ENCODE results near the gene SHROOM3. TPM values are rescaled to one million over a fixed set of nuclear protein-coding genes. Genes with fewer than 3 reads are reported as not detected.

The SHROOM3 gene
- total and polyA plus RNA-seq, 2 experiments from 2014 or later, result 11.3 to 73.5 TPM

- Mint-ChIP-seq H3K4me3 (no peak overlapping the region), H3K4me1 (no peaks in the 10 kb centered on the region), H3K9me3 (no peaks in the 10 kb centered on the region), H3K27me3 (ENCODE audit: insufficient read depth, low read depth, poor library complexity) (no peaks in the 10 kb centered on the region), H3K27ac (no peak overlapping the region), H3K36me3 (ENCODE audit: low read depth) (no peaks in the 10 kb centered on the region; the same call in 2 of the 3 replicates)
- Histone ChIP-seq H3K27me3 (ENCODE audit: insufficient read depth) (no peaks in the 10 kb centered on the region), H3K4me1 (ENCODE audit: insufficient read depth) (no peaks in the 10 kb centered on the region), H3K27ac (ENCODE audit: low read depth) (no peak overlapping the region), H3K79me2 (replicated peaks; ENCODE audit: insufficient read depth) (no peaks in the 10 kb centered on the region), H3F3A (replicated peaks; ENCODE audit: low read depth) (no peaks in the 10 kb centered on the region), H2AFZ (no peak overlapping the region), H3K4me3 (no peak overlapping the region), H3K9me2 (ENCODE audit: insufficient read depth) (peaks cover 5% of the 10 kb centered on the region; the same call in 1 of the 2 replicates), H3K36me3 (ENCODE audit: insufficient read depth) (no peaks in the 10 kb centered on the region), H3K4me2 (no peak overlapping the region), H4K20me1 (replicated peaks; ENCODE audit: insufficient read depth) (no peaks in the 10 kb centered on the region)
- TF ChIP-seq, protein P1, sequence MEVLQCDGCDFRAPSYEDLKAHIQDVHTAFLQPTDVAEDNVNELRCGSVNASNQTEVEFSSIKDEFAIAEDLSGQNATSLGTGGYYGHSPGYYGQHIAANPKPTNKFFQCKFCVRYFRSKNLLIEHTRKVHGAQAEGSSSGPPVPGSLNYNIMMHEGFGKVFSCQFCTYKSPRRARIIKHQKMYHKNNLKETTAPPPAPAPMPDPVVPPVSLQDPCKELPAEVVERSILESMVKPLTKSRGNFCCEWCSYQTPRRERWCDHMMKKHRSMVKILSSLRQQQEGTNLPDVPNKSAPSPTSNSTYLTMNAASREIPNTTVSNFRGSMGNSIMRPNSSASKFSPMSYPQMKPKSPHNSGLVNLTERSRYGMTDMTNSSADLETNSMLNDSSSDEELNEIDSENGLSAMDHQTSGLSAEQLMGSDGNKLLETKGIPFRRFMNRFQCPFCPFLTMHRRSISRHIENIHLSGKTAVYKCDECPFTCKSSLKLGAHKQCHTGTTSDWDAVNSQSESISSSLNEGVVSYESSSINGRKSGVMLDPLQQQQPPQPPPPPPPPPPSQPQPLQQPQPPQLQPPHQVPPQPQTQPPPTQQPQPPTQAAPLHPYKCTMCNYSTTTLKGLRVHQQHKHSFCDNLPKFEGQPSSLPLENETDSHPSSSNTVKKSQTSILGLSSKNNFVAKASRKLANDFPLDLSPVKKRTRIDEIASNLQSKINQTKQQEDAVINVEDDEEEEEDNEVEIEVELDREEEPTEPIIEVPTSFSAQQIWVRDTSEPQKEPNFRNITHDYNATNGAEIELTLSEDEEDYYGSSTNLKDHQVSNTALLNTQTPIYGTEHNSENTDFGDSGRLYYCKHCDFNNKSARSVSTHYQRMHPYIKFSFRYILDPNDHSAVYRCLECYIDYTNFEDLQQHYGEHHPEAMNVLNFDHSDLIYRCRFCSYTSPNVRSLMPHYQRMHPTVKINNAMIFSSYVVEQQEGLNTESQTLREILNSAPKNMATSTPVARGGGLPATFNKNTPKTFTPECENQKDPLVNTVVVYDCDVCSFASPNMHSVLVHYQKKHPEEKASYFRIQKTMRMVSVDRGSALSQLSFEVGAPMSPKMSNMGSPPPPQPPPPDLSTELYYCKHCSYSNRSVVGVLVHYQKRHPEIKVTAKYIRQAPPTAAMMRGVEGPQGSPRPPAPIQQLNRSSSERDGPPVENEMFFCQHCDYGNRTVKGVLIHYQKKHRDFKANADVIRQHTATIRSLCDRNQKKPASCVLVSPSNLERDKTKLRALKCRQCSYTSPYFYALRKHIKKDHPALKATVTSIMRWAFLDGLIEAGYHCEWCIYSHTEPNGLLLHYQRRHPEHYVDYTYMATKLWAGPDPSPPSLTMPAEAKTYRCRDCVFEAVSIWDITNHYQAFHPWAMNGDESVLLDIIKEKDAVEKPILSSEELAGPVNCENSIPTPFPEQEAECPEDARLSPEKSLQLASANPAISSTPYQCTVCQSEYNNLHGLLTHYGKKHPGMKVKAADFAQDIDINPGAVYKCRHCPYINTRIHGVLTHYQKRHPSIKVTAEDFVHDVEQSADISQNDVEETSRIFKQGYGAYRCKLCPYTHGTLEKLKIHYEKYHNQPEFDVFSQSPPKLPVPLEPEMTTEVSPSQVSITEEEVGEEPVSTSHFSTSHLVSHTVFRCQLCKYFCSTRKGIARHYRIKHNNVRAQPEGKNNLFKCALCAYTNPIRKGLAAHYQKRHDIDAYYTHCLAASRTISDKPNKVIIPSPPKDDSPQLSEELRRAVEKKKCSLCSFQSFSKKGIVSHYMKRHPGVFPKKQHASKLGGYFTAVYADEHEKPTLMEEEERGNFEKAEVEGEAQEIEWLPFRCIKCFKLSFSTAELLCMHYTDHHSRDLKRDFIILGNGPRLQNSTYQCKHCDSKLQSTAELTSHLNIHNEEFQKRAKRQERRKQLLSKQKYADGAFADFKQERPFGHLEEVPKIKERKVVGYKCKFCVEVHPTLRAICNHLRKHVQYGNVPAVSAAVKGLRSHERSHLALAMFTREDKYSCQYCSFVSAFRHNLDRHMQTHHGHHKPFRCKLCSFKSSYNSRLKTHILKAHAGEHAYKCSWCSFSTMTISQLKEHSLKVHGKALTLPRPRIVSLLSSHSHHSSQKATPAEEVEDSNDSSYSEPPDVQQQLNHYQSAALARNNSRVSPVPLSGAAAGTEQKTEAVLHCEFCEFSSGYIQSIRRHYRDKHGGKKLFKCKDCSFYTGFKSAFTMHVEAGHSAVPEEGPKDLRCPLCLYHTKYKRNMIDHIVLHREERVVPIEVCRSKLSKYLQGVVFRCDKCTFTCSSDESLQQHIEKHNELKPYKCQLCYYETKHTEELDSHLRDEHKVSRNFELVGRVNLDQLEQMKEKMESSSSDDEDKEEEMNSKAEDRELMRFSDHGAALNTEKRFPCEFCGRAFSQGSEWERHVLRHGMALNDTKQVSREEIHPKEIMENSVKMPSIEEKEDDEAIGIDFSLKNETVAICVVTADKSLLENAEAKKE (CRISPR knock-in tag; IDR thresholded peaks at IDR 0.05), result no peak
- no peak for TF ChIP-seq CTCF (conservative IDR thresholded peaks at IDR 0.05; ENCODE audit: low read depth in 2 of 2)
- no peak for TF ChIP-seq STAT1 (IDR thresholded peaks at IDR 0.05; ENCODE audit: unreplicated experiment)
- TF ChIP-seq, protein P2, sequence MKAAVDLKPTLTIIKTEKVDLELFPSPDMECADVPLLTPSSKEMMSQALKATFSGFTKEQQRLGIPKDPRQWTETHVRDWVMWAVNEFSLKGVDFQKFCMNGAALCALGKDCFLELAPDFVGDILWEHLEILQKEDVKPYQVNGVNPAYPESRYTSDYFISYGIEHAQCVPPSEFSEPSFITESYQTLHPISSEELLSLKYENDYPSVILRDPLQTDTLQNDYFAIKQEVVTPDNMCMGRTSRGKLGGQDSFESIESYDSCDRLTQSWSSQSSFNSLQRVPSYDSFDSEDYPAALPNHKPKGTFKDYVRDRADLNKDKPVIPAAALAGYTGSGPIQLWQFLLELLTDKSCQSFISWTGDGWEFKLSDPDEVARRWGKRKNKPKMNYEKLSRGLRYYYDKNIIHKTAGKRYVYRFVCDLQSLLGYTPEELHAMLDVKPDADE (IDR thresholded peaks at IDR 0.05), result no peak
- no peak for TF ChIP-seq ZNF331 (CRISPR knock-in tag; IDR thresholded peaks at IDR 0.05; ENCODE audit: low read depth)
- no peak for TF ChIP-seq JUNB (IDR thresholded peaks at IDR 0.05; ENCODE audit: unreplicated experiment)
- no peak for TF ChIP-seq REST (IDR thresholded peaks at IDR 0.05; ENCODE audit: unreplicated experiment)
- TF ChIP-seq EZH2phosphoT487 (IDR thresholded peaks at IDR 0.05; ENCODE audit: unreplicated experiment), result no peak
- no peak for TF ChIP-seq NANOG (IDR thresholded peaks at IDR 0.05; ENCODE audit: borderline replicate concordance)
- TF ChIP-seq POLR2AphosphoS5 (IDR thresholded peaks at IDR 0.05; ENCODE audit: low read depth), result no peak
- TF ChIP-seq CREB1 (CRISPR knock-in tag; IDR thresholded peaks at IDR 0.05; ENCODE audit: low read depth), result no peak
- TF ChIP-seq EZH2 (IDR thresholded peaks at IDR 0.05; ENCODE audit: low read depth, unreplicated experiment), result no peak
- no peak for TF ChIP-seq ZNF114 (CRISPR knock-in tag; IDR thresholded peaks at IDR 0.05)
- ATAC-seq, result no peak
- no peak for DNase-seq (ENCODE audit: low spot score)
These were observed 232.0 kb downstream of the SHROOM3 start for GRCh38 chr4:76666944-76667532.

Data from GM23338 (cell line).